ENCODE measurements around the gene BCAN.

The BCAN gene

GRCh38 chr1:156681196-156681960 is 39.5 kb downstream of the BCAN start:
- no peak for DNase-seq

DNA sequence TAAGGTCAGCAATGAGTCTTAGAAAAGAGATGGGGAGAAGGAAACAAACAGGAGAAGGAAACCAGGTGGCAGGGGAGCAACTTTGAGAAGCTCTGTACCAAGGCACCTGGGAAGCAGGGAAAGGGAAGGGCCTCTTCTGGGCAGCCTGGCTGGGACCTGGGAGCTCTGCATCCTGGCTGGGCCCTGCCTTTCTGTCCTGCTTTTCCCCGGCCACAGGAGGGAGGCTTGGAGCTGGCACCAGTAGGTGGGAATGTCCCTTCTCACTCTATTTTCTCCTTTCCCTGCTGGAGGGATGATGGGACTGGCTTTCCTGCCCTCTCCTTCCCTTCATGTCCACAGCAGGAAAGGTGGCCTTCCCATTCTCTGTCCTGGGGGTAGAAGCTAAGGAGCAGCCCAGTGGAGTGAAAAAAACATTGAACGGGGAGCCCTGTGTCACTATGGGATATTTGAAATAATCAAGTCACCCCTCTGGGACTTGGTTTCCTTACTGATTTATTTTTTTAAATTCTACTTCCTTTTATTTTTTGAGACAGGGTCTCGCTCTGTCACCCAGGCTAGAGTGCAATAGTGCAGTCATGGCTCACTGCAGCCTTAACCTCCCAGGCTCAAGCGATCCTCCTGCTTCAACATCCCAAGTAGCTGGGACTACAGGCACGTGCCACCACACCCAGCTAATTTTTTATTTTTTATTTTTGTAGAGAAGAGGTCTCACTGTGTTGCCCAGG is 40.4 kb downstream of the BCAN start:
- no peak for DNase-seq

DNA sequence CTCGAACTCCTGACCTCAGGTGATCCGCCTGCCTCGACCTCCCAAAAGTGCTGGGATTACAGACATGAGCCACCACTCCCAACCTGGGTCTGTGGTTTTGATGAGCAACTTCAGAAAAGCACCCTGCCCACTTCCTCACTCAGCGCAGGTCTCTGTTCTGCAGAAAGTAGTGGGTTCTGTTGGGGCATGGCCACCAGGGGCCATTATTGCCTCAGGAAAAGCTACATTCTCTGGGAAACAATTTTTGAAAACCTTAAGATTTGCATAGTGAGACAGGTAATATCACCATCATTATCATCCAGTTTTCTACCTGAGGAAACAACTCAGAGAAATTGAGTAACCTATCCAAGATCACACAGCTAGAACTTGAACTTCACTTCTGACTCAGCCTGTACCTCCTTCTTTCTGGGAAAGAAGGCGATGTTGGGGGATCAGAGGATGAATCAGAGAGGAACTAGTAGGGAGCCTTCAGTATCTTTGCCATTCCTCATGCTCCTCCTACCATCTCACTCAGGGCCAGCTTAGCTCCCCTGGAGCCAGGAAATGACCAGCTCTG is 42.4 kb downstream of the BCAN start:
- DNase-seq, result no peak

DNA sequence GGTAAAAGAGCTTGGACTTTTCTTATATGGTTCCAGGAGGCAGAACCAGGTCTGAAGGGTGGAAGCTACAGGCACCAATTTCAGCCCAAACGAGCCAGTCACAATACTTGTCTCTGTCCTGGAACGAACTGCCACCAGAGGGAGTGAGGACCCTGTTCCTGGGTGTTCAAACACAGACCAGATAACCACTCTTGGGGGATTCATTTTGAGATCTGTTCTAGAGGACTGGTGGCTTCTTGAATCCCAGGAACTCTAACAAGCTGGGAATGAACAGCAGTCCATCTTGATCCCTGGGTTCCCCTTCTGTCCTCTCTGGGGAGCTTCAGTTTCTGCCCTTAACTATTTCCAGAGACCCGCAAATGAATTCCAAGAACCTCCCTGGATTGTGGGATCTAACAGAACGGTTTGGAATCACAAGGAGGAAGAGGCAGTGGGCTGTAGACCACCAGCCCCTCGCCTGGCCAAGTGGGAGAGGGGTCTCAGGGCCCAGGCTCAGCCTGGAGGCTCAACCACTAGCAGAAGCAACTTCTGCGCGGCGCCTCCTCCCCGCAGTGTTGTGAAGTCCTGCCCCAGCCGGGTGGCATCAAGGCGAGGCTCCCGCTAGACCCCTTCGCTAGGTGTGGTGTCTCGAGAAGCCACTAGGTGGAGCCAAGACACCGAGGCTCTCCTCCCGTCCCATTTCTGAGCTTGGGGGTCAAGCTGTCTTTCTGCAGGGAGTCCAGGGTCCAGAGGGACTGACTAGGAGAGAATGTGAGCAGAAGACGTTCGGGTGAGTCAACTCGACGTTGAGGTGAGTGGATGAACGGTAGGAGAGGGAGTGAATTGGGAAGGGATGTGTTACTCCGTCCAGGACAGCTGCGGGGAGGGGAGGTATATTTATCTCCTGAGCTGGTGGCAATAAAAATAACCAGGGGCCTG is 47.4 kb downstream of the BCAN start:
- peak; percentile 70 for DNase-seq

DNA sequence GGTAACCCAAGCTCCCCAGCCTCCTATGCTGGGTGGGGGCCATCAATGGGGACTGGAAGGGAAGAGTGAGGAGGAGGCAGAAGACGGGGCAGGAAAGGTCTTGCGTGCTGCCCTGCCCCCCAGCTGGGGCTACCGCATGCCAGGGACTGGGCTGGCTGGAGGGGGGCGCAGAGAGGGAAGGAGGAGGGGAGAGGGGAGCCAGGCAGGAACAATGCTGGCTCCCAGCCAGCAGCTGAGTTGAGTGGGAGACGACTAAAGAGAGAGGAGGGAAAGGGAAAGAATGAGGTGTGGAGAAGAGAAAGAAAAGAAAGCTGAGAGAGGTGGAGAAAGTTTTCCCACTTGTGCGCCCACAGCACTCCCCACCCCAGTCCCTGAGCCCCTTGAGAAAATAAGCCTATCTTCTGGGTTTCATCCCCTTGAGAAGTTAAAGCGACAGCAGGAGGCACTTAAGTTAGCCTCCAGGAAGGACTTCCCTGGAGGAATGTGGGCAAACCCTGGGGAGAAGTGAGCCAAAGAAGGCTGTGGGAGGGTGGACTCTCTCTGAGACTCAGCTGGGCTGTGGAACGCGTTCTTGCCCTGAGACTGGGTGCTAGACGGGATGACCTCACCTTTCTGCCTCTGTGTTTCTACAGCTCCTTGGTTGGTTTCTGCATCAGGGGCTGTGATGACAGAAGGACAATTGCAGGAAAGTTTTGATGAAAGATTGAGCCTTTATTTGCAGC is 48.2 kb downstream of the BCAN start:
- no peak for DNase-seq

- no peak for DNase-seq
These were observed 48.7 kb downstream of the BCAN start for GRCh38 chr1:156690675-156691036.

DNA sequence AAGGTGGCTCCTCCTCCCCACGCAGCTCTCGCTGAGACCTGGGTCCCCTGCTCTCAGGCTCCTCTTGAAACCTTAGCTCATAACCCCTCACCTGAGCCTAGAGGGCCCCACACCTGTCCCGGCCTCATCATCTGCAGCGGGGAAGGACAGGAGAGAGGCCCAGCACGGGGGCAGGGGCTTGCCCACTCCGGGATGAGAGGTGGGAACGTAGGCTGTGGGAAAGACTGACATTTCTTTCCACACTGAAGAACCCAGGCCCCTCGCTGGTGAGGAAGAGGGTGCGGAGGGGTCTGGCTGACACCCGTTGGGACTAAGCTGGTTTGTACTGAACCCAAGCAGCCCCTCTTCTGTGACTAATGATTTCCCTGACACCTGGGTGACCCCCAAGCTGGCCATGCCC is 49.3 kb downstream of the BCAN start:
- DNase-seq, result no peak

- no peak for DNase-seq
These were observed 49.9 kb downstream of the BCAN start for GRCh38 chr1:156691665-156692440.

- no peak for DNase-seq
These were observed 50.6 kb downstream of the BCAN start for GRCh38 chr1:156692441-156692924.

DNA sequence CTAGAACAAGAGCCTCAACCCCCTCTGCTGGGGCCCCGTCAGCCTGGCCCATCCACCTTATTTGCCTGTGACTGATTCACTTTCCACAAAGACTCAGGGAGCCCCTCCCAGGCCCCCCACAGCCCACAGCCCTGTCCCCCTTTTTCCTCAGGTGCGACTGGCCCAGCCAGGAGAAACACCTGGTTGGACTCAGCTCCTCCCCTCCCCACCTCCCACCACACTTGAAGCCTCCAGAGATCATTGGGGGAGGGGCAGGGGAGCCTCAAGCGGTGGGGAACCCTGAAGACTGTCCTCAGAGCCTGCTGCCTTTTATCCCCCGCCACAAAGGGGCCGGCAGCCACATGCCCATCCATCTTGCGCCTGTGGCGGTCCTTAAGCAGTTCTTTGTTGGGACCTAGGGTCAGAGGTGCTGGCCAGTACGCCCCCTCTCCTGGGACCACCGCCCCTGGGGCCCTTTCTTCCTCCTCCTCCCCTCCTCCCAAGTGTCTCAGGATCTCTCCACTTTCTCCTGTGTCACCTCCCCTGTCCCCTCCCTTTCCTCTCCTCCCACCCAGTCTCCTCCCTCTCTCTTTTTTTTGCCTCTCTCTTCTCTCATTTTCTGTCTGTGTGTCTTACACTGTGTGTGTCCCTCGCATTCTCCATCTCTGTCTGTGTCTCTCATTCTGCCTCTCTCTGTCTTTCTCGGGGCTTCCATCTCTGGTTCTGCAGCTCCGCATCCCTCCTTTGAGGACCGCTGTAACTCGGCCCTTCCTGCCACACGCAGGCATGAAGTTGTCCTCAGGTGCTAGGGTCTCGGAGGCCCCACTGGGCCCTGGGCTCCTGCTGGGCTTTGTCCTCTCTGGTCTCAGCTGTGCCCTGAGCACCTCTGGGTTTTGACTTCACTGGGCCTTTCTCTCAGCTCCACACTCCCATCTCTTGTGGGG is 51.3 kb downstream of the BCAN start:
- no peak for DNase-seq

DNA sequence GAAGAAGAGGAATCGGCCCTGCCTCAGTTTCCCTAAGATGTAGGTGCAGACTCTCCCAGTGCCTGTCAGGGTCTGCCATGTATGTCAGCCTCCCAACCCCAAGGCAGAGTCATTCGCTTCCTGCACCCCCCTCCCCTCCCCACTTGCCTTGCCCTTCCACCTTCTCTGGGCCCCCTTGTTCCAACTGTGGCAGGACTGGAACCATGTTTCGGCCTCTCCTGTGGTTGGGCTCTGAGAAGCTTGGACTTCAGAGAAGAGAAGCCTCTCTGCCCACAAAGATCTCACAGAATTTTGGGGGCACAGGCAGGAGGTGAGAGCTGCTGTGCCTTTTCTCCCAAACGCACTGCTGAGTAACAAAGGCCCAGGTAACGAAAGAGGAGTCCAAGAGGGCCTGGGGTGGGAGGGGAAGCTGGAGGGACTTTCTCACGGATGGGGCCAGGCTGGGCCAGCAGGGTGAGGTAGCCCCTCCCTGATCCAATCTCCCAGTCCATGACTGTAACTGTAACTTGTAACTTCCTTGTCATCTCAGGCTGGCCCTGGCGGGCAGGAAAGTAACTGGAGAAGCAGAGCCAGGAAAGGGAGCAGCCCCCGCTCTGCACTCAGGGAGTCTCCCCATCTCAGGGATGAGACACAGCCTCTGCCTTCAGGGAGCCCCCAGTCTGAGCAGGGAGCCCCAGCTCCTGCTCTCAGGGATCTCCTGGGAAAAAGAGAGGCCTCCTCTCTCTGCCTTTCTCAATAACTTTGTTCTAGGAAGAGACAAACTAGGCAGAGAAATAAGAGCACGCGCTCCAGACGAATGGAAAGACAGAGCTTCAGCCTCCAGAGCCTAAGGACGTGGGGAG is 52.2 kb downstream of the BCAN start:
- DNase-seq, result no peak

- DNase-seq, result no peak
These were observed 52.7 kb downstream of the BCAN start for GRCh38 chr1:156694690-156694962.

DNA sequence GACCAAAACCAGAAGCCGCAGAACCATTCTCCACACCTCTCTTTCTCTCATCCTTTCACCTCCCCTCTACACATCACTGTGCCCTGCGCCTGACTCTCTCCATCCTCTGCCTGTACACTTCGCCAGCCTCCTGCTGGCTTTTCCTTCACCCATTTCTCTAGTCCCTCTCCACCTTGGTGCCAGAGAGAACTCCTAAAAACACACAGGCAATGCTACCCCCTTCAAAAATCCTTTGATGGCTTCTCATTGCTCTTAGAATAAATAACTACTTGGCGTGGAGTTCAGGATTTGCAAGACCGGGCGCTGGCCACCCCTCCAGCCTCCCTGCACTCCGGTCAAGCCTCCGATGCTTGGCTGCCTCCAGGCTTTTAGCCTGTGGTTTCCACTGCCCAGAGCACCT is 54.8 kb downstream of the BCAN start:
- DNase-seq, result no peak

GRCh38 chr1:156697481-156697880 is 55.6 kb downstream of the BCAN start:
- no peak for DNase-seq

DNA sequence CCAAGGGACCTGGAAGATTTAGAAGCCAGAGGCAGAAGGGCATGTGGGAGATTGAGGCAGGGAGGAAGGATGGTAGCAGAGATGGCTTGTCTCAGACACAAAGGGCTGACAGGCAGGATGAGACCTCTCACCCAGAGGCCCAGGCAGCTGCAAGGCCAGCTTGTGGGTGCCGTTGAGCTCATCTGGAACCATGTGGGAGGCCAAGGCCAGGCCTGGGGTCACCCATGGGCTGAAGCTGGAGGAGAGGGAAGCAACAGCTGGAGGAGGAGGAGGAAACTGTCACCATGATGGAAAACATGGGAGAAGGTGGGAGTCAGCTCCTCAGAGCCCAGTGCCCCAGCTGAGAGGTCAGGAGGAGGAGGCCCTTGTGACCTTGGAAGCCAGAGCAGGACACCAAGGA is 57.1 kb downstream of the BCAN start:
- no peak for DNase-seq

- DNase-seq, result no peak
These were observed 59.0 kb downstream of the BCAN start for GRCh38 chr1:156700736-156701531.

DNA sequence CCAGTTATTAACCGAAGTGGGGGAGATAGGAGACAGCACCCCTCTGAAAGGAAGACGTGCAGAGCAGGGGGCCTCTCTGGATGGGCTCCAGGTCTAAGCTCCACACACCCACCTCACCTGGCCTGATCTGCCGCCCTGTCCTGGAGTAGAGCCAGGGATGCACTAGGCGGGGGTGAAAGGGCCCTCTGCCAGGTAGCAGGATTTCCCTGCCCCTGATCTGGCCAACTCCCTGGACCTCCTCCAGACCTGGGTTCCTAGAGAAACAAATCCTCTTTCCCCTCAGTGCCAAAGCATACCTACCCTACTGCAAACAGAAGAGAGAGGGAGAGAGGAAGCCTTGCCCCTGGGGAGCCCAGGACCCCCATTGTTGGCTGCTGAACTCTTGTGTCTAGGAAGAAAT is 61.4 kb downstream of the BCAN start:
- no peak for DNase-seq

DNA sequence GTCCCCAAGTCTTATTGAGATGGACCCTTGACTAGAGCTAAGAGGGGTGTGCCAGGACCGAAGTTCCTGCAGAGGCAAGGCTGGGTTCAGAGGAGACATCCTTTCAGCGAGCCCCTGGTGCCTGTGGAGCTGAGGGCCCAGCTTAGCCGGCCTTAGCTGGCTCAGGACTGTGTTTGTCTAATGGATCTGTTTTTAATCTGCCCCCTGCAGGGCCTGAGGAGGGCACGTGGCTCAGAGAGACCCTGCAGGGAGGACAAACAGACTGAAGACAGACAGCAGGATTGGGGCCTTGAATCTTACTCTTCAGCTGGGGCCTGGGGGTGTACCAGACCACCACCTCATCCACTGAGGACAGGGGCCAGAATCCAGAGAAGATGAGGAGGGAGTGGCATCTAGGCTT is 61.8 kb downstream of the BCAN start:
- DNase-seq, result no peak

GRCh38 chr1:156704166-156704711 is 62.3 kb downstream of the BCAN start:
- DNase-seq, result no peak
